Mucosa of gallbladder (tissue), 1 donor: ENCODE data around the gene LDHA. TPM values are rescaled to one million over a fixed set of nuclear protein-coding genes. Genes with fewer than 3 reads are reported as not detected.
"Not testable (repeated sequence)": the region's sequence is repeated elsewhere in the genome, so short reads cannot be mapped to it uniquely, and the experiment has no call there.

Experiments
- DNase-seq: peaks from one replicate; pipeline ENCODE4 v3.0.0-alpha.2; 2020; ENCODE audit warnings: low spot score
- total RNA-seq: library from RNA; stranded (reverse); gene quantifications from one replicate; pipeline ENCODE4 v1.2.1, GENCODE V29; 2021
- donor health status: DM: no; HTN: no; CAD: no.

Gene LDHA
- total RNA-seq, 1 donor from 2014 or later = 298 TPM

- peak; percentile 17 for DNase-seq
These were observed 768 bp downstream of the LDHA start for GRCh38 chr11:18394928-18395734.

DNA sequence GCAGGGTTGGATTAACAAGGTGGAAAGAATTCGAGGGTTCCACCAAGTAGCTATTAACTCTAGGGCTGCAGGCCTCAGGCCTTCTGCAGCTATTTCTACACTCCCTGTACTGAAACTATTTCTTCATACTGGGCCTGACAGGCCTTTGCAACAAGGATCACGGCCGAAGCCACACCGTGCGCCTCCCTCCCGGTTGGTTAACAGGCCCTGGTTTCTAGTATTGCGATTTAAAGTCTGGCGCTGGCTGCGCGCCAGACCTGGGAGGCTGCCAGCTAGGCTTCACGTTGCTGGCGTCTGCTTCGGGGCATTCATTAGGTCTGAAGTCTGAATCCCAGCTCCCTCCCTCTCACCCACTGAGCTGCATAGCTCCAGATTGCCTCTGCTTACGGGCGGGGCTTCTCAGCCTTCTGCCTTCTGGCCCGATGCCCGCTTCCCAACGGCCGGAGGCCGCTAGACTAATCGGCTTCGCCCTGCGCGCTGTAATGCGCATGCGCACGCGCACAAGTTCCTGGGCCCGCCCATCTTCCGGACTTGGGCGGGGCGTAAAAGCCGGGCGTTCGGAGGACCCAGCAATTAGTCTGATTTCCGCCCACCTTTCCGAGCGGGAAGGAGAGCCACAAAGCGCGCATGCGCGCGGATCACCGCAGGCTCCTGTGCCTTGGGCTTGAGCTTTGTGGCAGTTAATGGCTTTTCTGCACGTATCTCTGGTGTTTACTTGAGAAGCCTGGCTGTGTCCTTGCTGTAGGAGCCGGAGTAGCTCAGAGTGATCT, 1.6 kb downstream of the LDHA start:
- DNase-seq = peak; percentile 98

DNA sequence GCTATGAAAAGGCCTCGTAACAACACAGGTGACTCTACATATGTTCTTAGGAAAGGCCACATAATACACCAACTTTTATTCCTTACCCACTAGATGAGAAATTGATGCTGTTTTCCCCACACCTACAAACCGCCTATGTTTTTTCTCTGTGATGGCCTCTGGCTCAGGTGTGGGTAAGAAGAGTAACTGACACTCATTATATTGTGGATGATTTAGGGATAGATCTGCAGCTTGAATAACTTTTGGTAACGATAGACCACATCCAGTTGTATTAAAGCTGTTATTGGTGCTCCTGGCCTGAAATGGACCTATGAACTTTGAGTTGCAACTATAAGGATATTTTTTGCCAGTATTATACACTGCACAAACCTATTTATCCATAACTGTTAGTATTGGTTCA, 3.6 kb downstream of the LDHA start:
- no peak for DNase-seq

GRCh38 chr11:18401077-18401476, 6.7 kb downstream of the LDHA start:
- not testable (repeated sequence) for DNase-seq

DNA sequence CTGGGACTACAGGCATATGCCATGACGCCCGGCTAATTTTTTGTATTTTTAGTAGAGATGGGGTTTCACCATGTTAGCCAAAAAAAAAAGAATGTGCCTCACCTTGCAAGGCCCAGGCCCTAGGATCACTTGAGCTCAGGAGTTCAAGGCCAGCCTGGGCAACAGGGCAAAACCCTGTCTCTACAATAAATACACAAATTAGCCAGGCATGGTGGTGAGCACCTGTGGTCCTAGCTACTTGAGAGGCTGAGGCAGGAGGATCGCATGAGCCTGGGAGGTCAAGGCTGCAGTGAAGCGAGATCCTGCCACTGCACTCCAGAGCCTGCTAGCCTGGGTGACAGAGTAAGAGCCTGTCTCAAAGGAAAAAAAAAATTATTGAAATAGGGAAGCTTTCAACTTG, 9.7 kb downstream of the LDHA start:
- DNase-seq = no peak

DNA sequence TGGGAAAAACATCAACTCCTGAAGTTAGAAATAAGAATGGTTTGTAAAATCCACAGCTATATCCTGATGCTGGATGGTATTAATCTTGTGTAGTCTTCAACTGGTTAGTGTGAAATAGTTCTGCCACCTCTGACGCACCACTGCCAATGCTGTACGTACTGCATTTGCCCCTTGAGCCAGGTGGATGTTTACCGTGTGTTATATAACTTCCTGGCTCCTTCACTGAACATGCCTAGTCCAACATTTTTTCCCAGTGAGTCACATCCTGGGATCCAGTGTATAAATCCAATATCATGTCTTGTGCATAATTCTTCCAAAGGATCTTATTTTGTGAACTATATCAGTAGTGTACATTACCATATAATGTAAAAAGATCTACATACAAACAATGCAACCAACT, 13.0 kb downstream of the LDHA start:
- peak; percentile 43 for DNase-seq

GRCh38 chr11:18408558-18409291, 14.4 kb downstream of the LDHA start:
- no peak for DNase-seq

- DNase-seq = no peak
These were observed 22.1 kb downstream of the LDHA start for GRCh38 chr11:18416459-18416858.

GRCh38 chr11:18419040-18419439, 24.7 kb downstream of the LDHA start:
- DNase-seq = no peak

- DNase-seq = no peak
These were observed 25.7 kb downstream of the LDHA start for GRCh38 chr11:18420067-18420466.

- DNase-seq = no peak
These were observed 32.9 kb downstream of the LDHA start for GRCh38 chr11:18427240-18427639.

DNA sequence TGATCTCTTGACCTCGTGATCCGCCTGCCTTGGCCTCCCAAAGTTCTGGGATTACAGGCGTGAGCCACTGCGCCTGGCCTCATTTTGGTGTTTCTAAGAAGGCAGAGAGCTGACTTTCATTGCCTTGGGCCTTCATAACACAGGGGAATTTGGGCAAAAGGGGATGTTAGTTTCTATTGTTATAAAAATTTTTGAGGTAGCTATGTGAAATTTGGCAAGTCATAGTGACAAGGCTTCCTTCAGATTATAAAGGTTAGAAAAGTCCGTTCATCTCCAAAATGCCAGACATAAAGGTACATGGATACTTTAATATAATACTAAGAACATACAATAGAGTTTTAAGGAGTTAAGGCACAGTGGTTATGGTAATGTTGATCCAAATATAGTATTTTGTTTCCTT, 35.0 kb downstream of the LDHA start:
- no peak for DNase-seq

- DNase-seq = no peak
These were observed 44.3 kb downstream of the LDHA start for GRCh38 chr11:18438691-18439090.

GRCh38 chr11:18449251-18449650, 54.9 kb downstream of the LDHA start:
- DNase-seq = no peak

DNA sequence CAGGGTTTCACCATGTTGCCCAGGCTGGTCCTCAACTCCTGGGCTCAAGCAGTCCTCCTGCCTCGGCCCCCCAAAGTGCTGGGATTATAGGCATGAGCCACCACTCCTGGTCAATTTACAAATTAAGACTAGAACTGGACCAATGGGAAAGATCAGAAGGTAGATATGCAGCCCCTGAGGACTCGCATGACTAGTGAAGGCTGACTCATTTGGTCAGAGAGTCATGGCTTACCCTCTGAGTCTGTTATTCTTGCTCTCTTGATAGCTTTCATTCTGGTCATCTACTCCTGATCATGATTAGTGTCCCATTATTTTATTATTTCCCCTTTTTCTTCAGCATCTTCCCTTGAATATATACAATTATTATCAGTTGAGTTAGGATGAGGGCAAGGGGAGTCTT, 58.6 kb downstream of the LDHA start:
- no peak for DNase-seq

DNA sequence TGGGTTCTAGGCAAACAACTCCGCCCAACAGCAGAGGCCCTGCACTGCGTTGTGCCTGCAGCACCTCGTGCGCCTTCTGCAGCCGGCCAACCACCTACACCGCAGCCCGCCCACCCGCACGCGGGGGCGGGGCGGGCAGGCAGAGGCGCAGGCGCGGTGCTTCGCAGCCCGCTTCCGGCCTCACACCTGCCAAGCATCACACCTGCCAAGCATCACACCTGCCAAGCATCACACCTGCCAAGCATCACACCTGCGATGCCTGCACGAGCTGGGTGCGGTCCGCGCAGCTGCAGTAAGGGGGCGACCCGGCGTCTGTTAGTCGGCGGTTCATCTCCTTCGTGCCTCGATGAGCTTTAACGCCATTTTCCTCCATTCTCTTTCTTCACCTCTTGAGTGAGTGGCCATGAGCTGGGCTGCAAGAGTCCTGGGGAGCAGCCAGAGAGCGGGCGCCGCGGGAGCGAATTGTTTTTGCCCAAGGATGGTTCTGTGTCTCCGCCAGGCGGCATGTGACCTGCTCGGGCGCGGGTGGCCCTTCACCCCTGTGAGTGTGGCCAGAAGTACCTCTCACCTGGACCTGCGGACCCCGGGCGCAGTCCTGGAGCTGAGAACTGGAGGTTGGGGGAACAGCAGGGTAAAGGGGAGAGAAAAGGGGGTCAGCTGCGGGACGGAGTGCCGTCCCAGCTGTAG, 61.5 kb downstream of the LDHA start, which contains the start of gene LDHAL6A:
Gene LDHAL6A (plus strand): TSS at position 171 of the 687 bp plus-strand sequence. CDS start 825 bp downstream, outside the sequence.
- DNase-seq = no peak

DNA sequence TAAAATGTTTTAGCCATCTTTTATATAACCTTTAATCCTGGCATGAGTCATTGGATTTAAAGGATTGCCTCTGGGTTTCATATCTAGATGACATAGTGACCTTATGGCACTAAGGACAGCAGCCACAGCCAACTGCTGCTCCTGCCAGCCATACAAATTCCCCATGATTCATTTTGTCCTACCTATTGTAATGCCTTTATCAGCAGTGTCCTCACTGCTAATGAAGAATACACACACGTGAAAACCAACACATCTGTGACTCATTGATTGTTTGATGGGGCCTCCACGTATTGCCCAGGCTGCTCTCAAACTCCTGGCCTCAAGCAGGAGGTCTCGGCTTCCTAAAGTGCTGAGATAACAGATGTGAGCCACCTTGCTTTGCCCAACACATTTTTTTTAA, 63.1 kb downstream of the LDHA start:
- DNase-seq = peak; percentile 11
